Duodenal mucosa (tissue), 2 donors: ENCODE data around the gene RPS8.
"Not testable (repeated sequence)": the region's sequence is repeated elsewhere in the genome, so short reads cannot be mapped to it uniquely, and the experiment has no call there.

Source experiments
- H3K27ac ChIP-seq: one replicate; pipeline ENCODE4 v1.7.0; 2013; ENCODE audit warnings: low read depth, low read length
- H3K27me3 ChIP-seq, 2 donors: one replicate each; pipeline ENCODE4 v1.7.0; 2013; ENCODE audit warnings: low read length in 2 of 2, control low read depth in 1 of 2; ENCODE audit not compliant: insufficient read depth in 2 of 2, control insufficient read depth in 1 of 2
- H3K36me3 ChIP-seq, 2 donors: one replicate each; pipeline ENCODE4 v1.7.0; 2013; ENCODE audit warnings: low read length in 2 of 2, control low read depth in 1 of 2; ENCODE audit not compliant: insufficient read depth in 2 of 2, control insufficient read depth in 1 of 2
- H3K4me1 ChIP-seq, 2 donors: one replicate each; pipeline ENCODE4 v1.7.0; 2013; ENCODE audit warnings: low read length in 2 of 2, control low read depth in 1 of 2; ENCODE audit not compliant: insufficient read depth in 2 of 2, control insufficient read depth in 1 of 2
- H3K4me3 ChIP-seq, 2 donors: one replicate each; pipeline ENCODE4 v1.7.0; 2013; ENCODE audit warnings: low read length in 2 of 2, low read depth in 1 of 2
- H3K9ac ChIP-seq, 2 donors: one replicate each; pipeline ENCODE4 v1.7.0; 2013; ENCODE audit warnings: low read length in 2 of 2, low read depth in 1 of 2
- H3K9me3 ChIP-seq, 2 donors: one replicate each; pipeline ENCODE4 v1.7.0; 2013; ENCODE audit warnings: low read length in 2 of 2, control low read depth in 1 of 2; ENCODE audit not compliant: control insufficient read depth in 1 of 2

RPS8 gene

GRCh38 chr1:44810101-44810761 is 34.9 kb downstream of the RPS8 start:
- Histone ChIP-seq H3K36me3 (peaks cover 6 to 8% of the 10 kb centered on the region in 2 donors), H3K27me3 (no peaks in the 10 kb centered on the region), H3K9me3 (no peaks in the 10 kb centered on the region), H3K4me1 (peaks cover 64% of the 10 kb centered on the region in 2 donors), H3K9ac (peak overlapping the region; percentile 55 to 71), H3K27ac (peak overlapping the region; percentile 73), H3K4me3 (peak overlapping the region; percentile 7 to 40)

- H3K36me3 ChIP-seq, H3K27me3 ChIP-seq, H3K4me3 ChIP-seq, H3K9me3 ChIP-seq: not testable (repeated sequence)
- H3K27ac ChIP-seq, result peak overlapping the region; percentile 73
- peak overlapping the region; percentile 55 to 71 for H3K9ac ChIP-seq
- peaks cover 64% of the 10 kb centered on the region in 2 donors for H3K4me1 ChIP-seq
These were observed 35.4 kb downstream of the RPS8 start for GRCh38 chr1:44810762-44811105.

- Histone ChIP-seq H3K9ac (peak overlapping the region in 1 of 2 donors; percentile 7), H3K36me3 (no peaks in the 10 kb centered on the region), H3K9me3 (no peaks in the 10 kb centered on the region), H3K4me3 (no peak overlapping the region), H3K27me3 (no peaks in the 10 kb centered on the region), H3K4me1 (peaks cover 61 to 64% of the 10 kb centered on the region in 2 donors), H3K27ac (no peak overlapping the region)
These were observed 35.9 kb downstream of the RPS8 start for GRCh38 chr1:44811234-44811633.

GRCh38 chr1:44812822-44813543 is 37.6 kb downstream of the RPS8 start:
- Histone ChIP-seq H3K9me3 (no peaks in the 10 kb centered on the region), H3K27me3 (no peaks in the 10 kb centered on the region), H3K4me1 (peaks cover 44 to 48% of the 10 kb centered on the region in 2 donors), H3K9ac (peak overlapping the region; percentile 72 to 84), H3K4me3 (peak overlapping the region; percentile 77 to 86), H3K36me3 (no peaks in the 10 kb centered on the region), H3K27ac (peak overlapping the region; percentile 5)

GRCh38 chr1:44815926-44816325 is 40.6 kb downstream of the RPS8 start:
- H3K27me3 ChIP-seq, H3K36me3 ChIP-seq, H3K9me3 ChIP-seq, H3K9ac ChIP-seq, H3K27ac ChIP-seq, H3K4me3 ChIP-seq: not testable (repeated sequence)
- H3K4me1 ChIP-seq, result peaks cover 21 to 23% of the 10 kb centered on the region in 2 donors

GRCh38 chr1:44817307-44817706 is 42.0 kb downstream of the RPS8 start:
- Histone ChIP-seq H3K27me3 (no peaks in the 10 kb centered on the region), H3K27ac (no peak overlapping the region)

GRCh38 chr1:44817771-44818495 is 42.6 kb downstream of the RPS8 start:
- Histone ChIP-seq H3K9ac (no peak overlapping the region), H3K36me3 (no peaks in the 10 kb centered on the region), H3K27ac (no peak overlapping the region), H3K4me1 (peaks cover 6 to 8% of the 10 kb centered on the region in 2 donors), H3K4me3 (no peak overlapping the region), H3K9me3 (no peaks in the 10 kb centered on the region), H3K27me3 (no peaks in the 10 kb centered on the region)

More at GRCh38 chr1:44817307-44817706, 42.0 kb downstream of the RPS8 start:
- no peaks in the 10 kb centered on the region for H3K9me3 ChIP-seq
- H3K9ac ChIP-seq, result no peak overlapping the region
- H3K4me1 ChIP-seq, result peaks cover 10 to 12% of the 10 kb centered on the region in 2 donors
- H3K36me3 ChIP-seq, result no peaks in the 10 kb centered on the region
- no peak overlapping the region for H3K4me3 ChIP-seq

- no peaks in the 10 kb centered on the region for H3K27me3 ChIP-seq
- no peaks in the 10 kb centered on the region for H3K36me3 ChIP-seq
- H3K4me1 ChIP-seq, result peaks cover 5 to 6% of the 10 kb centered on the region in 2 donors
- H3K9ac ChIP-seq, result peak overlapping the region; percentile 94 to 98
- no peaks in the 10 kb centered on the region for H3K9me3 ChIP-seq
- H3K27ac ChIP-seq, result peak overlapping the region; percentile 99
- H3K4me3 ChIP-seq, result peak overlapping the region; percentile 80 to 85
These were observed 43.9 kb downstream of the RPS8 start for GRCh38 chr1:44819196-44819607.

- Histone ChIP-seq H3K36me3 (no peaks in the 10 kb centered on the region), H3K27ac (peak overlapping the region; percentile 99), H3K9ac (peak overlapping the region; percentile 94 to 98), H3K4me1 (peaks cover 5 to 6% of the 10 kb centered on the region in 2 donors), H3K27me3 (no peaks in the 10 kb centered on the region), H3K4me3 (peak overlapping the region; percentile 80 to 85), H3K9me3 (no peaks in the 10 kb centered on the region)
These were observed 44.4 kb downstream of the RPS8 start for GRCh38 chr1:44819608-44820327.
